Measurements from ENCODE around the gene RTTN. TPM values are rescaled to one million over a fixed set of nuclear protein-coding genes. Genes with fewer than 3 reads are reported as not detected.

The RTTN gene
- total RNA-seq, 1 experiment from 2014 or later, result 21.5 TPM

DNA sequence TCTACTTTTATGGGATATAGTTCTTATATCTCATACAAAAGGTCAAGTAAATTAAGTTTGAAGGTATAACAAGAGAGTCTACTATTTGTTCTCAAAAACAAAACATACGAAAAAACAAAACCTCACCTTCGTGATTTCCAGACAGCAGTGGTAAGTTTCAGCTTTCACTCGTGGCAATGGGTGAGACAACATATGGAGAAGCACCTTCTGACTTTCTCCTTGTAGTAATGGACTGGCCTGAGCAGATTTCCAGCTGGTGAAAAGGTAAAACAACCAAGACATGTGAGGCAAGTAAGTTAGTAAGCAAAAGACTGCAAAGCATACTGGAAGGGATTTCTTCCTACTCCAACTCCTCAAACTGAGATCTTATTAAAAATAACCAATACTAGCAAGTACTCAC is 39.6 kb downstream of the RTTN start (continued):
- TF ChIP-seq, protein P1, sequence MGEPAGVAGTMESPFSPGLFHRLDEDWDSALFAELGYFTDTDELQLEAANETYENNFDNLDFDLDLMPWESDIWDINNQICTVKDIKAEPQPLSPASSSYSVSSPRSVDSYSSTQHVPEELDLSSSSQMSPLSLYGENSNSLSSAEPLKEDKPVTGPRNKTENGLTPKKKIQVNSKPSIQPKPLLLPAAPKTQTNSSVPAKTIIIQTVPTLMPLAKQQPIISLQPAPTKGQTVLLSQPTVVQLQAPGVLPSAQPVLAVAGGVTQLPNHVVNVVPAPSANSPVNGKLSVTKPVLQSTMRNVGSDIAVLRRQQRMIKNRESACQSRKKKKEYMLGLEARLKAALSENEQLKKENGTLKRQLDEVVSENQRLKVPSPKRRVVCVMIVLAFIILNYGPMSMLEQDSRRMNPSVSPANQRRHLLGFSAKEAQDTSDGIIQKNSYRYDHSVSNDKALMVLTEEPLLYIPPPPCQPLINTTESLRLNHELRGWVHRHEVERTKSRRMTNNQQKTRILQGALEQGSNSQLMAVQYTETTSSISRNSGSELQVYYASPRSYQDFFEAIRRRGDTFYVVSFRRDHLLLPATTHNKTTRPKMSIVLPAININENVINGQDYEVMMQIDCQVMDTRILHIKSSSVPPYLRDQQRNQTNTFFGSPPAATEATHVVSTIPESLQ (CRISPR knock-in tag; IDR thresholded peaks at IDR 0.05), result no peak
- TF ChIP-seq ATF1 (CRISPR knock-in tag; IDR thresholded peaks at IDR 0.05), result no peak

DNA sequence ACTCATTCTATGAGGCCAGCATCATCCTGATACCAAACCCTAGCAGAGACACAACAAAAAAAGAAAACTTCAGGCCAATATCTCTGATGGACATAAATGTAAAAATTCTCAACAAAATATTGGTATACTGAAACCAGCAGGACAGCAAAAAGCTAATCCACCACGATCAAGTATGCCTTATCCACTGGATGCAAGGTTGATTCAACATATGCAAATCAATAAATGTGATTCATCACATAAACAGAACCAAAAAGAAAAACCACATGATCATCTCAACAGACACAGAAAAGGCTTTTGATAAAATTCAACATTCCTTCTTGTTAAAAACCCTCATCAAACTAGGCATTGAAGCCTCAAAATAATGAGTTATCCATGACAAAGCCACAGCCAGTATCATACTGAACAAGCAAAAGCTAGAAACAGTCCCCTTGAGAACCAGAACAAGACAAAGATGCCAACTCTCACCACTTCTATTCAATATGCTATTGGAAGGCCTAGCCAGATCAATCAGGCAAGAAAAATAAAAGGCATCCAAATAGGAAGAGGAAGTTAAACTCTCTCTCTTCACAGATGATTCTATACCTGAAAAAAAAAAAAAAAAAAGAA is 45.3 kb downstream of the RTTN start:
- ATAC-seq, result no peak

DNA sequence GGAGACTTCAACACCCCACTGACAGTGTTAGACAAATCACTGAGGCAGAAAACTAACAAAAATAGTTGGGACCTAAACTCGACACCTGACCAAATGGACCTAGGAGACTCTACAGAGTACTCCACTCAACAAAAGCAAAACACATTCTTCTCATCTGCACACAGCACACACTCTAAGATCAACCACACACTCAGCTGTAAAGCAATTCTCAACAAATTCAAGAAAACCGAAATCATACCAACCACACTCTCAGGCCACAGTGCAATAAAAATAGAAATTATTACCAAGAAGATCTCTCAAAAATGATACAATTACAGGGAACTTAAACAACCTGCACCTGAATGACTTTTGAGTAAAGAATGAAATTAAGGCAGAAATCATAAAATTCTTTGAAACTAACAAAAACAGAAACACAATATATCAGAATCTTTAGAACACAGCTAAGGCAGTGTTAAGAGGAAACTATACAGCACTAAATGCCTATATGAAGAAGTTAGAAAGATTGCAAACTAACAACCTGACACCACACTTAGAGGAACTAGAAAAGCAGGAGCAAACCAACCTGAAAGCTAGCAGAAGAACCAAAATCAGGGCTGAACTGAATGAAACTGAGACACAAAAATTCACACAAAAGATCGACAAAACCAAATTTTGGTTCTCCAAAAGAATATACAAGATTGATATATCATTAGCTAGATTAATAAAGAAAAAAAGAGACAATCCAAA is 46.3 kb downstream of the RTTN start:
- Mint-ChIP-seq H3K27me3 (ENCODE audit: low read depth) (no peaks in the 10 kb centered on the region), H3K36me3 (peaks cover 54% of the 10 kb centered on the region), H3K4me1 (peaks cover 13% of the 10 kb centered on the region), H3K4me3 (no peak overlapping the region), H3K9me3 (peaks cover 22% of the 10 kb centered on the region), H3K27ac (no peak overlapping the region)
- POLR2A ChIA-PET, result no interaction called here
- DNase-seq (ENCODE audit: low spot score) (no peak), ATAC-seq (no peak)
- CTCF ChIA-PET, result no interaction called here
- TF ChIP-seq RORB (CRISPR knock-in tag; IDR thresholded peaks at IDR 0.05) (no peak), SMAD4 (CRISPR knock-in tag; IDR thresholded peaks at IDR 0.05) (no peak), NFATC4 (CRISPR knock-in tag; IDR thresholded peaks at IDR 0.05) (no peak), ZNF138 (CRISPR knock-in tag; conservative IDR thresholded peaks at IDR 0.05) (no peak), OVOL2 (CRISPR knock-in tag; IDR thresholded peaks at IDR 0.05; ENCODE audit: borderline replicate concordance) (no peak), RELA (CRISPR knock-in tag; IDR thresholded peaks at IDR 0.05; ENCODE audit: borderline replicate concordance) (no peak), HMGA2 (CRISPR knock-in tag; IDR thresholded peaks at IDR 0.05) (no peak), FOXK1 (CRISPR knock-in tag; IDR thresholded peaks at IDR 0.05) (no peak), PRRX2 (CRISPR knock-in tag; IDR thresholded peaks at IDR 0.05) (no peak), ZNF219 (CRISPR knock-in tag; IDR thresholded peaks at IDR 0.05; ENCODE audit: borderline replicate concordance) (no peak), ZNF671 (CRISPR knock-in tag; IDR thresholded peaks at IDR 0.05) (no peak), MYBL2 (CRISPR knock-in tag; IDR thresholded peaks at IDR 0.05) (no peak), TP53 (CRISPR knock-in tag; IDR thresholded peaks at IDR 0.05) (no peak), IRF2 (CRISPR knock-in tag; IDR thresholded peaks at IDR 0.05; ENCODE audit: borderline replicate concordance, low read depth) (no peak), GABPB1 (CRISPR knock-in tag; IDR thresholded peaks at IDR 0.05) (no peak), NR3C1 (CRISPR knock-in tag; conservative IDR thresholded peaks at IDR 0.05; ENCODE audit: low read depth) (no peak)
- TF ChIP-seq, protein P2, sequence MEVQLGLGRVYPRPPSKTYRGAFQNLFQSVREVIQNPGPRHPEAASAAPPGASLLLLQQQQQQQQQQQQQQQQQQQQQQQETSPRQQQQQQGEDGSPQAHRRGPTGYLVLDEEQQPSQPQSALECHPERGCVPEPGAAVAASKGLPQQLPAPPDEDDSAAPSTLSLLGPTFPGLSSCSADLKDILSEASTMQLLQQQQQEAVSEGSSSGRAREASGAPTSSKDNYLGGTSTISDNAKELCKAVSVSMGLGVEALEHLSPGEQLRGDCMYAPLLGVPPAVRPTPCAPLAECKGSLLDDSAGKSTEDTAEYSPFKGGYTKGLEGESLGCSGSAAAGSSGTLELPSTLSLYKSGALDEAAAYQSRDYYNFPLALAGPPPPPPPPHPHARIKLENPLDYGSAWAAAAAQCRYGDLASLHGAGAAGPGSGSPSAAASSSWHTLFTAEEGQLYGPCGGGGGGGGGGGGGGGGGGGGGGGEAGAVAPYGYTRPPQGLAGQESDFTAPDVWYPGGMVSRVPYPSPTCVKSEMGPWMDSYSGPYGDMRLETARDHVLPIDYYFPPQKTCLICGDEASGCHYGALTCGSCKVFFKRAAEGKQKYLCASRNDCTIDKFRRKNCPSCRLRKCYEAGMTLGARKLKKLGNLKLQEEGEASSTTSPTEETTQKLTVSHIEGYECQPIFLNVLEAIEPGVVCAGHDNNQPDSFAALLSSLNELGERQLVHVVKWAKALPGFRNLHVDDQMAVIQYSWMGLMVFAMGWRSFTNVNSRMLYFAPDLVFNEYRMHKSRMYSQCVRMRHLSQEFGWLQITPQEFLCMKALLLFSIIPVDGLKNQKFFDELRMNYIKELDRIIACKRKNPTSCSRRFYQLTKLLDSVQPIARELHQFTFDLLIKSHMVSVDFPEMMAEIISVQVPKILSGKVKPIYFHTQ (CRISPR knock-in tag; IDR thresholded peaks at IDR 0.05), result no peak
- TF ChIP-seq, protein P3, sequence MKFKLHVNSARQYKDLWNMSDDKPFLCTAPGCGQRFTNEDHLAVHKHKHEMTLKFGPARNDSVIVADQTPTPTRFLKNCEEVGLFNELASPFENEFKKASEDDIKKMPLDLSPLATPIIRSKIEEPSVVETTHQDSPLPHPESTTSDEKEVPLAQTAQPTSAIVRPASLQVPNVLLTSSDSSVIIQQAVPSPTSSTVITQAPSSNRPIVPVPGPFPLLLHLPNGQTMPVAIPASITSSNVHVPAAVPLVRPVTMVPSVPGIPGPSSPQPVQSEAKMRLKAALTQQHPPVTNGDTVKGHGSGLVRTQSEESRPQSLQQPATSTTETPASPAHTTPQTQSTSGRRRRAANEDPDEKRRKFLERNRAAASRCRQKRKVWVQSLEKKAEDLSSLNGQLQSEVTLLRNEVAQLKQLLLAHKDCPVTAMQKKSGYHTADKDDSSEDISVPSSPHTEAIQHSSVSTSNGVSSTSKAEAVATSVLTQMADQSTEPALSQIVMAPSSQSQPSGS (CRISPR knock-in tag; IDR thresholded peaks at IDR 0.05; ENCODE audit: borderline replicate concordance, low read depth), result no peak
- TF ChIP-seq, protein P4, sequence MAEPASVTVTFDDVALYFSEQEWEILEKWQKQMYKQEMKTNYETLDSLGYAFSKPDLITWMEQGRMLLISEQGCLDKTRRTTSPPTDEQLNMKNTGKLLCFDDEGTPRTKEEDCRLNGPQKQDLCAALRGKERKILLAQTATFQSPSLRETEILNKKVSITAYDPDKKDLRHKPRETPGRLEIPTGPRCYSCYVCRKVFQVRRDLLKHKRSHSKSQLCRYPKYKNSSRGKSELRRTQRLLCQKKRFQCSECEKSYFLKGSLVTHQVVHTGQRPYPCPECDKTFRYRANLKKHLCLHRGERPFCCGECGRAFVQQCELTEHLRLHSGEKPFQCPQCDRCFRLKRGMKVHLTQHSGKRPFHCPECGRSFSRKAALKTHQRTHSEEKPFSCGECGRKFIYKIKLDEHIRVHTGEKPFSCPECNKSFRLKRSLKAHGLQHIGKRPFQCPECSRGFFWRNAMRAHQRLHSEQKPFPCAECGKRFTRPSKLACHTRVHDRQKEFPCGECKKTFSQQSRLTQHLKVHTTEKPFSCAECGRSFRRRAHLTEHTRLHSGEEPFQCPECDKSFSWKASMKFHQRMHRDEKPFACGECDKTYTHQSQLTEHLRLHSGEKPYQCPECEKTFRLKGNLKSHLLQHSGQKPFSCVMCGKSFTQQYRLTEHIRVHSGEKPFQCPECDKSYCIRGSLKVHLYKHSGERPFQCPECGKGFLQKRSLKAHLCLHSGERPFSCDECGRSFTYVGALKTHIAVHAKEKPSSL (CRISPR knock-in tag; conservative IDR thresholded peaks at IDR 0.05), result no peak

More for the DNA sequence above, 45.3 kb downstream of the RTTN start:
- POLR2A ChIA-PET, result no interaction called here
- TF ChIP-seq ETV6 (CRISPR knock-in tag; IDR thresholded peaks at IDR 0.05), result no peak
- TF ChIP-seq, protein P5, sequence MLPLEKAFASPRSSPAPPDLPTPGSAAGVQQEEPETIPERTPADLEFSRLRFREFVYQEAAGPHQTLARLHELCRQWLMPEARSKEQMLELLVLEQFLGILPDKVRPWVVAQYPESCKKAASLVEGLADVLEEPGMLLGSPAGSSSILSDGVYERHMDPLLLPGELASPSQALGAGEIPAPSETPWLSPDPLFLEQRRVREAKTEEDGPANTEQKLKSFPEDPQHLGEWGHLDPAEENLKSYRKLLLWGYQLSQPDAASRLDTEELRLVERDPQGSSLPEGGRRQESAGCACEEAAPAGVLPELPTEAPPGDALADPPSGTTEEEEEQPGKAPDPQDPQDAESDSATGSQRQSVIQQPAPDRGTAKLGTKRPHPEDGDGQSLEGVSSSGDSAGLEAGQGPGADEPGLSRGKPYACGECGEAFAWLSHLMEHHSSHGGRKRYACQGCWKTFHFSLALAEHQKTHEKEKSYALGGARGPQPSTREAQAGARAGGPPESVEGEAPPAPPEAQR (CRISPR knock-in tag; IDR thresholded peaks at IDR 0.05), result no peak
- no peak for TF ChIP-seq OVOL2 (CRISPR knock-in tag; IDR thresholded peaks at IDR 0.05; ENCODE audit: borderline replicate concordance)
- CTCF ChIA-PET, result no interaction called here
- H3K4me1 Mint-ChIP-seq, result peaks cover 13% of the 10 kb centered on the region
- H3K27me3 Mint-ChIP-seq (ENCODE audit: low read depth), result no peaks in the 10 kb centered on the region
- H3K9me3 Mint-ChIP-seq, result peaks cover 19% of the 10 kb centered on the region
- DNase-seq (ENCODE audit: low spot score), result no peak
- H3K27ac Mint-ChIP-seq, result no peak overlapping the region
- H3K4me3 Mint-ChIP-seq, result no peak overlapping the region
- H3K36me3 Mint-ChIP-seq, result peaks cover 51% of the 10 kb centered on the region
